ENCODE data around the gene PIK3CD.
"Not testable (repeated sequence)": the region's sequence is repeated elsewhere in the genome, so short reads cannot be mapped to it uniquely, and the experiment has no call there.

PIK3CD gene

DNA sequence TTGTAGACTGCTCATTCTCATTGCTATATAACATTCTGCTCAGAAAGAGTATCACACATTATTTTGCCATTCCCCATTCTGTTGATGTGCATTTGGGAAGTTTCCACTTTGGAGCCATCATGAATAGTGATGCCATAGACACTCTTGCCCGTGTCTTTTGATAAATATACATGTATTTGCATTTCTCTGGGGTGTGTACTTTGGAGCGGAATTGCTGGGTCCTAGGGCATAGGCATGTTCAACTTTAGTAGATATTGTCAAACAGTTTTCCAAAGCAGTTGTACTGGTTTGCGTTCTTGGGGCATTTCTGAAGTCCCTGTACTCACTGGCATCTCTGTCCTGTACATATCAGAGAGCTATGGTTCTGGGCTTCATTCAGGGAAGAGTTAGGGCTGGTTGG, 52.1 kb downstream of the PIK3CD start:
- no peaks in the 10 kb centered on the region for H3K27me3 ChIP-seq (ENCODE audit: control insufficient read depth, insufficient read depth, low read length)
- peaks cover 6% of the 10 kb centered on the region for H3K4me1 ChIP-seq (ENCODE audit: control insufficient read depth, insufficient read depth, low read length)
- H3K9me3 ChIP-seq (ENCODE audit: control insufficient read depth, insufficient read depth, low read length), result no peaks in the 10 kb centered on the region
- H3K9ac ChIP-seq (ENCODE audit: low read depth, low read length), result no peak overlapping the region
- no peaks in the 10 kb centered on the region for H3K36me3 ChIP-seq (ENCODE audit: control insufficient read depth, insufficient read depth, low read length)
- no peak overlapping the region for H3K4me3 ChIP-seq (ENCODE audit: low read depth, low read length)

DNA sequence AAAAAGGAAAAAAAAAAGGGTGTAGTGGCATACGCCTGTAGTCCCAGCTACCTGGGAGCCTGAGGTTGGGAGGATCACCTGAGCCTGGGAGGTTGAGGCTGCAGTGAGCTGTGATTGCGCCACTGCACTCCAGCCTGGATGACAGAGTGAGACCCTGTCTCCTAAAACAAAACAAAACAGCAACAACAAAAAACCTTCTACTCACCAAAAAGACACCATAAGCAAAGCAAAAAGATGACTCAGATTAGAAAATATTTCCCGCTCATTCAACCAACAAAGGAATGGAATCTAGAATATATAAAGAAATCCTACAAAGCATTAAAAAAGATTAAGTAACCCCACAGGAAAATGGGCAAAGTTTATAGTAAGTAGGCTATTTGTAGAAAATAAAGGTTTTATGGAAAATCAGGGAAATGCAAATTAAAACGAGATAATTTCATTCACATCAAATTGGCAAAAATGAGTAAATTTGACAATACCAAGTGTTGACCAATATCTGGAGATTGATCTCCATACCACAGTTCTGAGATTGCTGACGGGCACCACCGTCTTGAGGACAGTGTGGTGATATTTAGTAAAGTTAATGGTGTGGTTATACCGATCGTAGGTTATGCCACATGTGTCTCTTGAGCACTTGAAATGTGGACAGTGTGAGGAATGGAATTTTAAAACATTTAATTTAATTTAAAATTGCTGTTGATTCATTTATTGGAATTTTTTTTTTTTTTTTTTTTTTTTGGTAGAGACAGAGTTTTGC, 54.0 kb downstream of the PIK3CD start:
- Histone ChIP-seq H3K27me3 (ENCODE audit: control insufficient read depth, insufficient read depth, low read length) (no peaks in the 10 kb centered on the region), H3K36me3 (ENCODE audit: control insufficient read depth, insufficient read depth, low read length) (no peaks in the 10 kb centered on the region), H3K4me1 (ENCODE audit: control insufficient read depth, insufficient read depth, low read length) (peaks cover 4% of the 10 kb centered on the region), H3K4me3 (ENCODE audit: low read depth, low read length) (no peak overlapping the region), H3K9ac (ENCODE audit: low read depth, low read length) (no peak overlapping the region), H3K9me3 (ENCODE audit: control insufficient read depth, insufficient read depth, low read length) (no peaks in the 10 kb centered on the region)

DNA sequence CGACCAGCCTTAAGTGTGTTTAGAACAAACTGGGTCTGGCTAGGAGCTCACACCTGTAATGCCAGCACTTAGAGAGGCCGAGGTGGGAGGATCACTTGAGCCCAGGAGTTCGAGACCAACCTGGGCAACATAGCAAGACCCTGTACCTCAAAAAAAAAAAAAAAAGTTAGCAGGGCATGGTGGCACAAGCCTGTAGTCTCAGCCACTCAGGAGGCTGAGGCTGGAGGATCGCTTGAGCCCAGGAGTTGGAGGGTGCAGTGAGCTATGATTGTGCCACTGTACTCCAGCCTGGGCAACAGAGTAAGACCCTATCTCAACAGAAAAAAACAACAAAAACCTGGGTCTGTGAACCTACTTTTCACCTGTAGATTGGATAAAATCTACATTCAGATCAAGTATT, 54.6 kb downstream of the PIK3CD start:
- Histone ChIP-seq H3K4me1 (ENCODE audit: control insufficient read depth, insufficient read depth, low read length) (no peaks in the 10 kb centered on the region), H3K9ac (ENCODE audit: low read depth, low read length) (no peak overlapping the region), H3K4me3 (ENCODE audit: low read depth, low read length) (no peak overlapping the region), H3K36me3 (ENCODE audit: control insufficient read depth, insufficient read depth, low read length) (peaks cover 2% of the 10 kb centered on the region), H3K27me3 (ENCODE audit: control insufficient read depth, insufficient read depth, low read length) (no peaks in the 10 kb centered on the region), H3K9me3 (ENCODE audit: control insufficient read depth, insufficient read depth, low read length) (no peaks in the 10 kb centered on the region)

DNA sequence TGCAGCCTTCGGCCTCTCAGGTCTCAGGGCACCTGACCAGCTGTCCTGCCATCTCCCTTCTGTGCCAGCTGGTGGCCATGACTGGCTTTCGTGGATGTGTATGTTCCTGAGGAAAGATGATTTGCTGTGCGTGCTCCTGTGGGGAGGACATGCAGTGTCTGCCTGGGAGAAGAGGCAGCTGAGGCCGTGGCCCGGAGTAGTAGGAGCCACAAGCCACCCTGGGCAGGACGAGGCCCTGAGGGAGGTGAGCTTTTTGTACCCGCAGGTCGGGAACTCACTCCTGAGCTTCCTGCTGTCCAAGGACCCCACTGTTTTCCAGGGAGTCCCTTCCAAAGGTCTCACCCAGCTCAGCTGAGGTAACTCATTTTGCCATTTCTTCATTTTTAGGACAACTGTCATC, 58.5 kb downstream of the PIK3CD start:
- Histone ChIP-seq H3K36me3 (ENCODE audit: control insufficient read depth, insufficient read depth, low read length) (peaks cover 6% of the 10 kb centered on the region), H3K27me3 (ENCODE audit: control insufficient read depth, insufficient read depth, low read length) (no peaks in the 10 kb centered on the region), H3K9me3 (ENCODE audit: control insufficient read depth, insufficient read depth, low read length) (no peaks in the 10 kb centered on the region), H3K4me1 (ENCODE audit: control insufficient read depth, insufficient read depth, low read length) (peaks cover 4% of the 10 kb centered on the region), H3K9ac (ENCODE audit: low read depth, low read length) (no peak overlapping the region), H3K4me3 (ENCODE audit: low read depth, low read length) (no peak overlapping the region)

DNA sequence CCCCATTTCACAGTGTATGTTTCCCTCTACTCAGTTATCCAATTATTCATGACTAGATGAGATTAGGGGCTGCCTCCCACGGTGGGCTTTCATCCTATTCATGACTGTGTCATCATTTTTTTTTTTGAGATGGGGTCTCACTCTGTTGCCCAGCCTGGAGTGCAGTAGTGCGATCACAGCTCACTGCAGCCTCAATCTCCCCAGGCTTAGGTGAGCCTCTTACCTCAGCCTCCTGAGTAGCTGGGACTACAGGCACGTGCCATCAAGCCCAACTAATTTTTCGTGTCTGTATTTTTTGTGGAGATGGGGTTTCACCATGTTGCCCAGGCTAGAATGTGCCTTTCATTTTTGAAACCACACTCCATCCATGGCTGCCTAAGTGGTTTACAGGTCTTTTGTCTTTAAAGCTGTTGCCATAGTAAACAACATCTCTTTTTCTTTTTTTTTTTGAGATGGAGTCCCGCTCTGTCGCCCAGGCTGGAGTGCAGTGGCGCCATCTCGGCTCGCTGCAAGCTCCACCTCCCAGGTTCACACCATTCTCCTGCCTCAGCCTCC, 60.0 kb downstream of the PIK3CD start:
- Histone ChIP-seq H3K4me1 (ENCODE audit: control insufficient read depth, insufficient read depth, low read length) (peaks cover 7% of the 10 kb centered on the region), H3K4me3 (ENCODE audit: low read depth, low read length) (no peak overlapping the region), H3K27me3 (ENCODE audit: control insufficient read depth, insufficient read depth, low read length) (no peaks in the 10 kb centered on the region), H3K36me3 (ENCODE audit: control insufficient read depth, insufficient read depth, low read length) (peaks cover 18% of the 10 kb centered on the region), H3K9me3 (ENCODE audit: control insufficient read depth, insufficient read depth, low read length) (no peaks in the 10 kb centered on the region), H3K9ac (ENCODE audit: low read depth, low read length) (no peak overlapping the region)

DNA sequence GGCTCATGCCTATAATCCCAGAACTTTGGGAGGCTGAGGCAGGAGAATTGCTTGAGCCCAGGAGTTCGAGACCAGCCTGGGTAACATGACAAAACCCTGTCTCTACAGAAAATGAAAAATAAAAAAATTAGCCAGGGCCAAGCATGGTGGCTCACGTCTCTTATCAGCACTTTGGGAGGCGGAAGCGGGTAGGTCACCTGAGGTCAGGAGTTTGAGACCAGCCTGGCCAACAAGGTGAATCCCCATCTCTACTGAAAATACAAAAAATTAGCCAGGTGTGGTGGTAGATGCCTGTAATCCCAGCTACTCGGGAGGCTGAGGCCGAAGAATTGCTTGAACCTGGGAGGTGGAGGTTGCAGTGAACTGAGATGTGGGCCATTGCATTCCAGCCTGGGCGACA, 61.2 kb downstream of the PIK3CD start:
- H3K4me1 ChIP-seq (ENCODE audit: control insufficient read depth, insufficient read depth, low read length); H3K4me3 ChIP-seq (ENCODE audit: low read depth, low read length); H3K9me3 ChIP-seq (ENCODE audit: control insufficient read depth, insufficient read depth, low read length); H3K27me3 ChIP-seq (ENCODE audit: control insufficient read depth, insufficient read depth, low read length); H3K9ac ChIP-seq (ENCODE audit: low read depth, low read length): not testable (repeated sequence)
- peaks cover 25% of the 10 kb centered on the region for H3K36me3 ChIP-seq (ENCODE audit: control insufficient read depth, insufficient read depth, low read length)

DNA sequence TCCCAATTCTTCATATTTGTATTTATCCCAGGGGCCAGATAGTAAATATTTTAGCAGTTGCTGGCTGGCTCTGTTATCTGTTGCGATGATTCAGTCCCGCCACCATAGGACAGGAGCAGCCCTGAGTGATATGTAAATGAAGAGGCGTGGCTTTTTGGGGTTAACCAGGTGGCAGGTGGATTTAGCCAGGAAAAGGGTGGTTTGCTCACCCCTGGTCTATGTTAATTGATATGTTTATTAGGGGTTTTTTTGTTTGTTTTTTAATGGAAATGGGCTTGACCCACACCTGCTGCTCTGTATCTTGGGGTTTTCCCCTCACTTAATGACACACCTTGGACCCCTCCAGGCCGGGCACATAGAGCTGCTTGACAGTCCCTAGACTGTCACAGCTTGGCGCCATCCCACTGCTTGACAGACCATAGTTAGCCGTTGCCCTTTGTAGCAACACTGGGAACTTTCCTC, 62.8 kb downstream of the PIK3CD start:
- H3K9ac ChIP-seq (ENCODE audit: low read depth, low read length), result no peak overlapping the region
- H3K4me3 ChIP-seq (ENCODE audit: low read depth, low read length), result no peak overlapping the region
- H3K9me3 ChIP-seq (ENCODE audit: control insufficient read depth, insufficient read depth, low read length), result no peaks in the 10 kb centered on the region
- peaks cover 38% of the 10 kb centered on the region for H3K36me3 ChIP-seq (ENCODE audit: control insufficient read depth, insufficient read depth, low read length)
- peaks cover 7% of the 10 kb centered on the region for H3K4me1 ChIP-seq (ENCODE audit: control insufficient read depth, insufficient read depth, low read length)
- no peaks in the 10 kb centered on the region for H3K27me3 ChIP-seq (ENCODE audit: control insufficient read depth, insufficient read depth, low read length)

DNA sequence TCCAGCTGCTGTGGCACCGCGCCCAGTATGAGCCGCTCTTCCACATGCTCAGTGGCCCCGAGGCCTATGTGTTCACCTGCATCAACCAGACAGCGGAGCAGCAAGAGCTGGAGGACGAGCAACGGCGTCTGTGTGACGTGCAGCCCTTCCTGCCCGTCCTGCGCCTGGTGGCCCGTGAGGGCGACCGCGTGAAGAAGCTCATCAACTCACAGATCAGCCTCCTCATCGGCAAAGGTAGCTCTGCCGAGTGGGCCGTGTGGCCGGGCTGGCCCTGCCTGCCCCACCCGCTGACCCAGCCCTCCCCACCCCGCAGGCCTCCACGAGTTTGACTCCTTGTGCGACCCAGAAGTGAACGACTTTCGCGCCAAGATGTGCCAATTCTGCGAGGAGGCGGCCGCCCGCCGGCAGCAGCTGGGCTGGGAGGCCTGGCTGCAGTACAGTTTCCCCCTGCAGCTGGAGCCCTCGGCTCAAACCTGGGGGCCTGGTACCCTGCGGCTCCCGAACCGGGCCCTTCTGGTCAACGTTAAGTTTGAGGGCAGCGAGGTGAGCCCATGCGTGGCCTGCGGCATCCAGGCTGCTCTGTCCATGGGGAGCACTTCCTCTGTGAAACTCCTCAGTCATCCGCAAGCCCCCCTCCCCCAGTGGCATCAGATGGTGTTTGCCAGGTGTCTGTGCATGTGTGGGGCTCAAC, 64.2 kb downstream of the PIK3CD start:
- no peaks in the 10 kb centered on the region for H3K27me3 ChIP-seq (ENCODE audit: control insufficient read depth, insufficient read depth, low read length)
- no peaks in the 10 kb centered on the region for H3K9me3 ChIP-seq (ENCODE audit: control insufficient read depth, insufficient read depth, low read length)
- H3K4me3 ChIP-seq (ENCODE audit: low read depth, low read length), result no peak overlapping the region
- no peak overlapping the region for H3K9ac ChIP-seq (ENCODE audit: low read depth, low read length)
- H3K36me3 ChIP-seq (ENCODE audit: control insufficient read depth, insufficient read depth, low read length), result peaks cover 48% of the 10 kb centered on the region
- peaks cover 7% of the 10 kb centered on the region for H3K4me1 ChIP-seq (ENCODE audit: control insufficient read depth, insufficient read depth, low read length)

DNA sequence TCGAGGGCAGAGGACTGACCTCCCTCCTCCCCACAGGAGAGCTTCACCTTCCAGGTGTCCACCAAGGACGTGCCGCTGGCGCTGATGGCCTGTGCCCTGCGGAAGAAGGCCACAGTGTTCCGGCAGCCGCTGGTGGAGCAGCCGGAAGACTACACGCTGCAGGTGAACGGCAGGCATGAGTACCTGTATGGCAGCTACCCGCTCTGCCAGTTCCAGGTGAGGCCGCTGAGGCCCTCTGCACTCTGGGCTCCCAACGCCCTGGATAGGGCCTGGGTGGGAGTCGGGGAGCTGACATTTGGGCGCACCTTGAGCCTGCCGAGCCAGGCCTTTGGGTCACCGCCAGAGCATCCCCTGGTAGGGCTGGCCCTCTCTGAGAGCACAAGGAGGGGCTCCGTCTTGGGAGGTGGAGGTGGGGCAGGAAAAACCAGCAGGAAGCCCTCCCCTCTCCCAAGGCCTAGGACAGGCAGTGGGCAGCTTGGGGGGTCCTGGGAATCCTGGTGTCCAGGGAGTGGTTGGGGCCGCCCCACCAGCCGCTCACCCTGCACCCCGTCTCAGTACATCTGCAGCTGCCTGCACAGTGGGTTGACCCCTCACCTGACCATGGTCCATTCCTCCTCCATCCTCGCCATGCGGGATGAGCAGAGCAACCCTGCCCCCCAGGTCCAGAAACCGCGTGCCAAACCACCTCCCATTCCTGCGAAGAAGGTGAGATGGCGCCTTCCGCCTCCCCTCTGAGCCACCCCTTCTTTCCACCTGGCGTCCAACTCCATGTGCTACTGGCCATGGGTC, 65.1 kb downstream of the PIK3CD start:
- no peak overlapping the region for H3K9ac ChIP-seq (ENCODE audit: low read depth, low read length)
- H3K4me3 ChIP-seq (ENCODE audit: low read depth, low read length), result no peak overlapping the region
- peaks cover 7% of the 10 kb centered on the region for H3K4me1 ChIP-seq (ENCODE audit: control insufficient read depth, insufficient read depth, low read length)
- no peaks in the 10 kb centered on the region for H3K9me3 ChIP-seq (ENCODE audit: control insufficient read depth, insufficient read depth, low read length)
- H3K36me3 ChIP-seq (ENCODE audit: control insufficient read depth, insufficient read depth, low read length), result peaks cover 49% of the 10 kb centered on the region
- H3K27me3 ChIP-seq (ENCODE audit: control insufficient read depth, insufficient read depth, low read length), result no peaks in the 10 kb centered on the region

DNA sequence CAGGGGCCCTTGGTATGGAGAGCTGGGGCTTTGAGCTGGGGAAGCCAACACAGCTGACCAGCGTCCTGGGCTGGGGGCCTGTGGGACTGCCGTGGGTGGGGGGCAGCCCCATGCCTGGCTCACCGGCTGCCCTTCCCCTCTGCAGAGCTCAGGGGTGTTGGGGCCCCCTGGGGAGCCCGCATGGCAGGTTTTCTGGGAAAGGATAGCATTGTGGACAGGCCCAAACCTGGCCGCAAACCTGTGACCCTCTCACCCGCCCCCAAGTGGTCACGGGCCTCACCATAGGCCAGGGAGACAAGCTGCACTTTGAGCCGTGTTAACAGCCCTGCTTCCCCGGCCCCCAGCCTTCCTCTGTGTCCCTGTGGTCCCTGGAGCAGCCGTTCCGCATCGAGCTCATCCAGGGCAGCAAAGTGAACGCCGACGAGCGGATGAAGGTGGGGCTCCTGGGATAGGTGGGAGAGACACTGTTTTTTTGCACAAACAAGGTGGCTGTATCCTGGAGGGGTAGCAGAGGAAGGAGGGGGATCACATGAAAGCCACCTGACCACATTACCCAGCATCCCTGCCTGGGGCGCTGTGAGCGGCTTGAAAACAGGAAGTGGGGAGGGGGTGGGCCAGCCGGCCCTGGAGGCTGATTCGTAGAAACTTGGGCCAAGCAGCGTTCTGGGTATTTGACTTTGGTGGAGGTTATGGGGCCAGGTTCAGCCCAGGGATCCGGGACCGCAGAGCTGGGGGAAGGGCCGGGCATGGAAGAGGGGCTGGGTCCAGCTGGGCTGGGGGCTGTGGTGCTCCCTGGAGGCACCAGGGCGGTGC, 65.9 kb downstream of the PIK3CD start:
- Histone ChIP-seq H3K27me3 (ENCODE audit: control insufficient read depth, insufficient read depth, low read length) (no peaks in the 10 kb centered on the region), H3K36me3 (ENCODE audit: control insufficient read depth, insufficient read depth, low read length) (peaks cover 55% of the 10 kb centered on the region), H3K9me3 (ENCODE audit: control insufficient read depth, insufficient read depth, low read length) (no peaks in the 10 kb centered on the region), H3K9ac (ENCODE audit: low read depth, low read length) (peak overlapping the region; percentile 37), H3K4me1 (ENCODE audit: control insufficient read depth, insufficient read depth, low read length) (peaks cover 7% of the 10 kb centered on the region), H3K4me3 (ENCODE audit: low read depth, low read length) (no peak overlapping the region)

All from iPS-15b (cell line).